GM12878 (cell line): ENCODE results near the gene TGFB3. TPM values are rescaled to one million over a fixed set of nuclear protein-coding genes. Genes with fewer than 3 reads are reported as not detected.
"Not testable (repeated sequence)": the region's sequence is repeated elsewhere in the genome, so short reads cannot be mapped to it uniquely, and the experiment has no call there.

Experiments
- ATAC-seq: fragments of 200-7000 bp; cut with Tn5 transposase; 3 replicates; pipeline ENCODE4 v1.9.1; 2020; ENCODE audit warnings: mild to moderate bottlenecking, moderate library complexity
- BruUV-seq: library from RNA; stranded (reverse); fragments of 400-500 nt; replicated peaks from 2 replicates; lab custom pipeline; 2021; lab: Mats Ljungman, UMichigan
- CTCF ChIA-PET: fragments of 300-600 bp; sonication (Branson Sonifier 250); formaldehyde crosslinking; extraction: SDS; loops from one replicate; lab custom pipeline; 2021; ENCODE audit warnings: inconsistent platforms; lab: Yijun Ruan, JAX
- POLR2A ChIA-PET: fragments of 350-600 bp; formaldehyde crosslinking; extraction: SDS; loops from one replicate; lab custom pipeline; 2021; ENCODE audit warnings: inconsistent platforms; lab: Charles Lee
- RAD21 ChIA-PET: fragments of 300-600 bp; sonication (Branson Sonifier 250); formaldehyde crosslinking; loops from one replicate; lab custom pipeline; 2023; ENCODE audit warnings: antibody characterized with exemption; ENCODE audit not compliant: unreplicated experiment; lab: Charles Lee
- SMC1A ChIA-PET: fragments of 300-600 bp; sonication (Branson Sonifier 250); formaldehyde crosslinking; loops from one replicate; lab custom pipeline; 2023; ENCODE audit not compliant: unreplicated experiment, uncharacterized antibody; lab: Charles Lee
- DNase-seq: peaks from one replicate; pipeline ENCODE4 v3.0.0-alpha.2; 2011; ENCODE audit warnings: low read depth, low spot score
- FAIRE-seq: peaks from 3 replicates; lab custom pipeline; 2011; peaks lifted over from hg19 to GRCh38; lab: Jason Lieb, UNC
- H2AFZ ChIP-seq: 2 replicates; pipeline ENCODE4 v1.6.0; 2011; ENCODE audit warnings: low read depth, low read length, control low read depth; ENCODE audit not compliant: control insufficient read depth
- H3K27ac ChIP-seq: 2 replicates; pipeline ENCODE4 v1.5.1; 2011; ENCODE audit warnings: control low read depth; ENCODE audit not compliant: control insufficient read depth, insufficient read depth
- H3K27me3 ChIP-seq, 2 experiments: replicated peaks in 1 of 2; 2 replicates each; pipeline versions ENCODE4 v1.6.0 to v1.6.1; 2011; ENCODE audit warnings: low read length in 1 of 2; ENCODE audit not compliant: control insufficient read depth in 2 of 2, insufficient read depth in 2 of 2
- H3K36me3 ChIP-seq, 2 experiments: 2 replicates each; pipeline ENCODE4 v1.5.1; 2011; ENCODE audit warnings: low read length in 1 of 2; ENCODE audit not compliant: control insufficient read depth in 2 of 2, insufficient read depth in 2 of 2
- H3K4me1 ChIP-seq: 2 replicates; pipeline ENCODE4 v1.6.1; 2011; ENCODE audit warnings: mild to moderate bottlenecking, low read length, moderate library complexity, mixed read lengths; ENCODE audit not compliant: control insufficient read depth, insufficient read depth
- H3K4me2 ChIP-seq: 2 replicates; pipeline ENCODE4 v1.6.0; 2011; ENCODE audit warnings: control low read depth; ENCODE audit not compliant: control insufficient read depth, insufficient read depth
- H3K4me3 ChIP-seq: fragments of 200-600 bp; sonication (generic); 2 replicates; pipeline ENCODE4 v1.5.1; 2016
- H3K79me2 ChIP-seq: 2 replicates; pipeline ENCODE4 v1.6.0; 2011; ENCODE audit warnings: low read length; ENCODE audit not compliant: control insufficient read depth, insufficient read depth
- H3K9ac ChIP-seq: 2 replicates; pipeline ENCODE4 v1.8.0; 2011; ENCODE audit warnings: low read length, control low read depth, mixed read lengths; ENCODE audit not compliant: control insufficient read depth, insufficient read depth
- H3K9me3 ChIP-seq: replicated peaks from 3 replicates; pipeline ENCODE4 v1.5.1; 2011; ENCODE audit warnings: mild to moderate bottlenecking, low read length; ENCODE audit not compliant: control insufficient read depth, insufficient read depth
- H4K20me1 ChIP-seq: 2 replicates; pipeline ENCODE4 v1.6.0; 2011; ENCODE audit not compliant: control insufficient read depth, insufficient read depth
- BACH1 ChIP-seq: fragments of 450-650 bp; IDR thresholded peaks from 2 replicates; pipeline ENCODE4 v1.6.1; 2017; ENCODE audit warnings: mild to moderate bottlenecking, borderline replicate concordance
- BRCA1 ChIP-seq: IDR thresholded peaks from 2 replicates; pipeline ENCODE4 v1.6.1; 2011; ENCODE audit warnings: low read depth, low read length, improper control_type of control experiment
- EED ChIP-seq: sonication (generic); IDR thresholded peaks from 2 replicates; pipeline ENCODE4 v1.6.1; 2016; ENCODE audit warnings: antibody characterized with exemption, low read depth
- ESRRA ChIP-seq: IDR thresholded peaks from 2 replicates; pipeline ENCODE4 v1.6.1; 2012; ENCODE audit warnings: mild to moderate bottlenecking, low read length, improper control_type of control experiment
- IRF5 ChIP-seq: fragments of 450-650 bp; IDR thresholded peaks from 2 replicates; pipeline ENCODE4 v1.6.1; 2017; ENCODE audit warnings: borderline replicate concordance
- MYB ChIP-seq: fragments of 150-350 bp; IDR thresholded peaks from 2 replicates; pipeline ENCODE4 v1.6.1; 2014; ENCODE audit warnings: mild to moderate bottlenecking, low read depth, low read length, borderline replicate concordance
- POLR2AphosphoS5 ChIP-seq: IDR thresholded peaks from 2 replicates; pipeline ENCODE4 v1.6.1; 2011; ENCODE audit warnings: mild to moderate bottlenecking, low read length, inconsistent platforms
- RBBP5 ChIP-seq: fragments of 200-600 bp; sonication (generic); conservative IDR thresholded peaks from 2 replicates; pipeline ENCODE4 v1.6.1; 2016
- SUZ12 ChIP-seq: fragments of 200-600 bp; sonication (generic); IDR thresholded peaks from one replicate; pipeline ENCODE4 v1.6.1; 2018; ENCODE audit warnings: antibody characterized with exemption, mild to moderate bottlenecking; ENCODE audit not compliant: unreplicated experiment
- ZNF622 ChIP-seq: fragments of 450-650 bp; IDR thresholded peaks from 2 replicates; pipeline ENCODE4 v1.6.1; 2017; ENCODE audit warnings: mild to moderate bottlenecking, inconsistent platforms
- WGBS: methylation state at CpG from one replicate; pipeline ENCODE4 v1.1.6; 2016; ENCODE audit warnings: low lambda C conversion rate; ENCODE audit not compliant: insufficient replicate concordance, insufficient coverage; ENCODE audit errors: missing lambda C conversion rate; 5-methylcytosine and 5-hydroxymethylcytosine counted together
- in situ Hi-C: fragments of 300-500 bp; cut with MboI; formaldehyde crosslinking; loops from 9 replicates; pipeline ENCODE4 v1.14.3; 2018; ENCODE audit warnings: mixed read lengths
- intact Hi-C: fragments of 100-400 bp; cut with micrococcal nuclease; formaldehyde crosslinking; loops from one replicate; pipeline ENCODE4 v1.14.2; 2022; ENCODE audit not compliant: unreplicated experiment
- polyA plus RNA-seq, 11 experiments: library from polyadenylated mRNA; depleted of rRNA in 4 of 11; unstranded in 6 of 11; stranded (reverse) in 5 of 11; fragments of >200 nt; fragmentation: Nextera tagmentation in 4 of 11; fragmentation: Illumina TruSeq in 1 of 11; extraction: Ambion mirVana in 4 of 11; extraction: Trizol in 1 of 11; gene quantifications; 1 replicate in 1 of 11; 2 replicates in 10 of 11; pipeline versions ENCODE4 v1.2.1 to v1.2.3, GENCODE V29; 2011 to 2016; ENCODE audit warnings: inconsistent platforms in 2 of 11, missing spikeins in 2 of 11, low read depth in 1 of 11
- total RNA-seq, 4 experiments: library from RNA; depleted of rRNA in 3 of 4; stranded (reverse); fragments of >200 nt in 3 of 4; fragmentation: Illumina TruSeq in 1 of 4; extraction: Trizol in 1 of 4; gene quantifications; 2 replicates each; pipeline versions ENCODE4 v1.2.1 to v1.2.3, GENCODE V29; 2013 to 2021
- TF ChIP-seq, protein P1 (sequence below): fragments of 450-650 bp; IDR thresholded peaks from 2 replicates; pipeline ENCODE4 v1.6.1; 2017; ENCODE audit warnings: antibody characterized with exemption, mild to moderate bottlenecking, moderate library complexity
- TF ChIP-seq, protein P2 (sequence below): IDR thresholded peaks from 2 replicates; pipeline ENCODE4 v1.6.1; 2012; ENCODE audit warnings: low read depth, low read length, improper control_type of control experiment

Gene TGFB3
- total and polyA plus RNA-seq, 10 of the 15 experiments (the other 5 are each of a cell fraction or from before 2014, with no cell fraction given), result 0.27 to 2.6 (median 0.82) TPM

DNA sequence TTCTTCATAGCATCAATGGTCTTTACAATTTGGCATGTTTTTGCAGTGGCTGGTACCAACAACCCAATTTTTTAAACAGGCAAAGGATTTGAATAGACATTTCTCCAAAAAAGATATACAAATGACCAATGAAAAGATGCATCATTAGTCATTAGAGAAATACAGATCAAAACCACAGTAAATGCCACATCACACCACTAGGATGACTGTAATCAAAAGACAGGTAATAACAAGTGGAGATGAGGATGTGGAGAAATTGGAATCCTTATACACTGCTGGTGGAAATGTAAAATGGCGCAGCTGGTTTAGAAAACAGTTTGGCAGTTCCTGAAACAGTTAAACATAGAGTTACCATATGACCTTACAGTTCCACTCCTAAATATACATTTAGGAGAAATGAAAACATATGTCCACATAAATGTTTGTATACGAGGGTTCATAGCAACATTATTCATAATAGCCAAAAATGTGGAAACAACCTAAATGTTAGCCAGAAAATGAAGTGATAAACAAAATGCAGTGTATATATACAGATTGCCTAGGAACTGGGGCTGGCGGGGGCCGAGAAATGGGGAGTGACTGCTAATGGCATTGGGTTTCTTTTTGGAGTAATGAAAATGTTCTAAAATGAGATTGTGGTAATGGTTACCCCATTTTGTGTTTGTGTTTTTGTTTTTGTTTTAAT is 55.2 kb downstream of the TGFB3 start:
- no peaks in the 10 kb centered on the region for H4K20me1 ChIP-seq
- no peak overlapping the region for H3K4me2 ChIP-seq
- no peaks in the 10 kb centered on the region for H3K4me1 ChIP-seq
- H3K27ac ChIP-seq, result no peak overlapping the region
- H3K79me2 ChIP-seq, result no peaks in the 10 kb centered on the region
- no peak overlapping the region for H3K9ac ChIP-seq
- intact Hi-C loops (no loop called here), in situ Hi-C loops (no loop called here)
- 75% methylated on average over 4 of the region's 4 CpGs for WGBS
- DNase-seq (no peak), ATAC-seq (no peak), FAIRE-seq (no peak)
- POLR2A ChIA-PET, result no interaction called here
- H3K27me3 ChIP-seq, result no peaks in the 10 kb centered on the region
- CTCF ChIA-PET, result no interaction called here
- TF ChIP-seq SUZ12 (no peak), ZNF622 (no peak), BRCA1 (no peak), MYB (no peak), POLR2AphosphoS5 (no peak), IRF5 (no peak), EED (no peak), BACH1 (no peak), RBBP5 (no peak), ESRRA (no peak)
- TF ChIP-seq, protein P1, sequence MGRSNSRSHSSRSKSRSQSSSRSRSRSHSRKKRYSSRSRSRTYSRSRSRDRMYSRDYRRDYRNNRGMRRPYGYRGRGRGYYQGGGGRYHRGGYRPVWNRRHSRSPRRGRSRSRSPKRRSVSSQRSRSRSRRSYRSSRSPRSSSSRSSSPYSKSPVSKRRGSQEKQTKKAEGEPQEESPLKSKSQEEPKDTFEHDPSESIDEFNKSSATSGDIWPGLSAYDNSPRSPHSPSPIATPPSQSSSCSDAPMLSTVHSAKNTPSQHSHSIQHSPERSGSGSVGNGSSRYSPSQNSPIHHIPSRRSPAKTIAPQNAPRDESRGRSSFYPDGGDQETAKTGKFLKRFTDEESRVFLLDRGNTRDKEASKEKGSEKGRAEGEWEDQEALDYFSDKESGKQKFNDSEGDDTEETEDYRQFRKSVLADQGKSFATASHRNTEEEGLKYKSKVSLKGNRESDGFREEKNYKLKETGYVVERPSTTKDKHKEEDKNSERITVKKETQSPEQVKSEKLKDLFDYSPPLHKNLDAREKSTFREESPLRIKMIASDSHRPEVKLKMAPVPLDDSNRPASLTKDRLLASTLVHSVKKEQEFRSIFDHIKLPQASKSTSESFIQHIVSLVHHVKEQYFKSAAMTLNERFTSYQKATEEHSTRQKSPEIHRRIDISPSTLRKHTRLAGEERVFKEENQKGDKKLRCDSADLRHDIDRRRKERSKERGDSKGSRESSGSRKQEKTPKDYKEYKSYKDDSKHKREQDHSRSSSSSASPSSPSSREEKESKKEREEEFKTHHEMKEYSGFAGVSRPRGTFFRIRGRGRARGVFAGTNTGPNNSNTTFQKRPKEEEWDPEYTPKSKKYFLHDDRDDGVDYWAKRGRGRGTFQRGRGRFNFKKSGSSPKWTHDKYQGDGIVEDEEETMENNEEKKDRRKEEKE, result no peak
- TF ChIP-seq, protein P2, sequence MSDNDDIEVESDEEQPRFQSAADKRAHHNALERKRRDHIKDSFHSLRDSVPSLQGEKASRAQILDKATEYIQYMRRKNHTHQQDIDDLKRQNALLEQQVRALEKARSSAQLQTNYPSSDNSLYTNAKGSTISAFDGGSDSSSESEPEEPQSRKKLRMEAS, result no peak
- no peaks in the 10 kb centered on the region for H3K9me3 ChIP-seq
- RAD21 ChIA-PET, result no interaction called here
- SMC1A ChIA-PET, result no interaction called here
- no peaks in the 10 kb centered on the region for H3K36me3 ChIP-seq
- no peak overlapping the region for H2AFZ ChIP-seq
- no peak overlapping the region for H3K4me3 ChIP-seq
- no TSS peak for BruUV-seq

GRCh38 chr14:75925141-75925840 is 56.5 kb downstream of the TGFB3 start:
- in situ Hi-C loops, H4K20me1 ChIP-seq, H3K79me2 ChIP-seq, DNase-seq, H3K4me2 ChIP-seq, H3K27ac ChIP-seq, SMC1A ChIA-PET, H3K4me1 ChIP-seq, H3K9ac ChIP-seq, H2AFZ ChIP-seq, ATAC-seq, H3K36me3 ChIP-seq, BruUV-seq, POLR2A ChIA-PET, H3K27me3 ChIP-seq, H3K4me3 ChIP-seq, H3K9me3 ChIP-seq, intact Hi-C loops, CTCF ChIA-PET, FAIRE-seq, RAD21 ChIA-PET: not testable (repeated sequence)
- 100% methylated on average over 16 of the region's 54 CpGs for WGBS
